Ishikawa (cell line): Measurements from ENCODE around the gene CHGA.

ENCODE experiments used
- CEBPB ChIP-seq: IDR thresholded peaks from 2 replicates; pipeline ENCODE4 v1.6.1; 2012
- CREB1 ChIP-seq: IDR thresholded peaks from 2 replicates; pipeline ENCODE4 v1.6.1; 2012; ENCODE audit warnings: low read depth
- EGR1 ChIP-seq: IDR thresholded peaks from 2 replicates; pipeline ENCODE4 v1.6.1; 2012
- EP300 ChIP-seq: IDR thresholded peaks from 2 replicates; pipeline ENCODE4 v1.6.1; 2012; ENCODE audit warnings: borderline replicate concordance
- FOXM1 ChIP-seq: IDR thresholded peaks from 2 replicates; pipeline ENCODE4 v1.6.1; 2012; ENCODE audit warnings: low read depth, borderline replicate concordance
- MAX ChIP-seq: IDR thresholded peaks from 2 replicates; pipeline ENCODE4 v1.6.1; 2012
- NFIC ChIP-seq: IDR thresholded peaks from 2 replicates; pipeline ENCODE4 v1.6.1; 2012
- RAD21 ChIP-seq: IDR thresholded peaks from 2 replicates; pipeline ENCODE4 v1.6.1; 2012; ENCODE audit warnings: low read depth
- REST ChIP-seq: IDR thresholded peaks from 2 replicates; pipeline ENCODE4 v1.6.1; 2012; ENCODE audit warnings: low read depth, mild to moderate bottlenecking
- TAF1 ChIP-seq: IDR thresholded peaks from 2 replicates; pipeline ENCODE4 v1.6.1; 2012; ENCODE audit warnings: low read depth, mild to moderate bottlenecking
- TCF12 ChIP-seq: IDR thresholded peaks from 2 replicates; pipeline ENCODE4 v1.6.1; 2012; ENCODE audit warnings: low read depth
- TEAD4 ChIP-seq: IDR thresholded peaks from 2 replicates; pipeline ENCODE4 v1.6.1; 2012
- USF1 ChIP-seq: IDR thresholded peaks from 2 replicates; pipeline ENCODE4 v1.6.1; 2012
- YY1 ChIP-seq: IDR thresholded peaks from 2 replicates; pipeline ENCODE4 v1.6.1; 2012; ENCODE audit warnings: low read depth
- ZBTB7A ChIP-seq: IDR thresholded peaks from 2 replicates; pipeline ENCODE4 v1.6.1; 2012; ENCODE audit warnings: low read depth

The CHGA gene

GRCh38 chr14:92951261-92951660, 28.3 kb downstream of the CHGA start:
- TF ChIP-seq CEBPB (no peak), CREB1 (no peak), MAX (no peak), ZBTB7A (no peak), YY1 (no peak)

GRCh38 chr14:92951912-92952471, 29.0 kb downstream of the CHGA start:
- TF ChIP-seq YY1 (no peak), RAD21 (peak; percentile 98), USF1 (peak; percentile 71), MAX (peak; percentile 80)

- no peak for TF ChIP-seq CEBPB
- no peak for TF ChIP-seq FOXM1
- TF ChIP-seq CREB1 = no peak
- no peak for TF ChIP-seq TCF12
- no peak for TF ChIP-seq TAF1
- TF ChIP-seq RAD21 = no peak
- TF ChIP-seq YY1 = no peak
- no peak for TF ChIP-seq ZBTB7A
- no peak for TF ChIP-seq TEAD4
- TF ChIP-seq EP300 = no peak
- no peak for TF ChIP-seq EGR1
- TF ChIP-seq NFIC = no peak
- no peak for TF ChIP-seq USF1
- no peak for TF ChIP-seq REST
Measured at GRCh38 chr14:92952481-92953298, 29.7 kb downstream of the CHGA start.

- TF ChIP-seq CREB1 (no peak), EGR1 (no peak), USF1 (no peak), YY1 (no peak), TCF12 (no peak), FOXM1 (no peak), ZBTB7A (no peak), NFIC (no peak), CEBPB (no peak), MAX (no peak), TEAD4 (no peak), RAD21 (no peak), REST (no peak), TAF1 (no peak), EP300 (no peak)
Measured at GRCh38 chr14:92953526-92953925, 30.6 kb downstream of the CHGA start.

GRCh38 chr14:92954933-92955332, 32.0 kb downstream of the CHGA start:
- TF ChIP-seq CREB1 = no peak
- TF ChIP-seq ZBTB7A = no peak
- no peak for TF ChIP-seq RAD21
- TF ChIP-seq YY1 = no peak
- TF ChIP-seq EP300 = no peak
- TF ChIP-seq EGR1 = no peak
- TF ChIP-seq FOXM1 = no peak
- no peak for TF ChIP-seq TEAD4

- no peak for TF ChIP-seq TEAD4
- TF ChIP-seq MAX = no peak
- no peak for TF ChIP-seq RAD21
- TF ChIP-seq EP300 = no peak
- no peak for TF ChIP-seq USF1
- TF ChIP-seq YY1 = no peak
- no peak for TF ChIP-seq TCF12
- no peak for TF ChIP-seq EGR1
- TF ChIP-seq CREB1 = no peak
- TF ChIP-seq ZBTB7A = no peak
- TF ChIP-seq FOXM1 = no peak
Measured at GRCh38 chr14:92955381-92955780, 32.4 kb downstream of the CHGA start.
